IPS-18a (cell line): Measurements from ENCODE around the gene TMEM244.

Source experiments
- H3K27ac ChIP-seq: one replicate; pipeline ENCODE4 v1.5.1; 2013; ENCODE audit warnings: low read length
- H3K27me3 ChIP-seq: one replicate; pipeline ENCODE4 v1.6.1; 2013; ENCODE audit warnings: mild to moderate bottlenecking, low read length; ENCODE audit not compliant: control insufficient read depth, insufficient read depth
- H3K36me3 ChIP-seq: one replicate; pipeline ENCODE4 v1.6.1; 2013; ENCODE audit warnings: low read depth, low read length; ENCODE audit not compliant: control insufficient read depth
- H3K4me1 ChIP-seq: one replicate; pipeline ENCODE4 v1.6.1; 2013; ENCODE audit warnings: low read depth, low read length; ENCODE audit not compliant: control insufficient read depth
- H3K4me3 ChIP-seq: one replicate; pipeline ENCODE4 v1.5.1; 2013; ENCODE audit warnings: low read length
- H3K9ac ChIP-seq: one replicate; pipeline ENCODE4 v1.6.1; 2013; ENCODE audit warnings: mild to moderate bottlenecking, low read length, moderate library complexity
- H3K9me3 ChIP-seq: one replicate; pipeline ENCODE4 v1.6.1; 2013; ENCODE audit warnings: low read depth, low read length; ENCODE audit not compliant: control insufficient read depth

Gene TMEM244

GRCh38 chr6:129860908-129861665 is at the start of gene TMEM244:
Gene TMEM244 (minus strand): TSS chr6:129861315. CDS start chr6:129861188, 127 bp downstream.
- Histone ChIP-seq H3K27ac (no peak within 1 kb of the TSS), H3K9ac (no peak within 1 kb of the TSS)

GRCh38 chr6:129908858-129909257 is 47.7 kb upstream of the TMEM244 start:
- H3K4me3 ChIP-seq: no peak overlapping the region
- no peak overlapping the region for H3K9ac ChIP-seq
- H3K36me3 ChIP-seq: no peaks in the 10 kb centered on the region
- no peaks in the 10 kb centered on the region for H3K4me1 ChIP-seq
- no peak overlapping the region for H3K27ac ChIP-seq
- H3K27me3 ChIP-seq: no peaks in the 10 kb centered on the region
- no peaks in the 10 kb centered on the region for H3K9me3 ChIP-seq

More at GRCh38 chr6:129860908-129861665, at the start of gene TMEM244:
- Histone ChIP-seq H3K27me3 (no peaks in the 10 kb centered on the region), H3K4me1 (no peaks in the 10 kb centered on the region), H3K9me3 (peaks cover 4% of the 10 kb centered on the region), H3K4me3 (no peak within 1 kb of the TSS), H3K36me3 (no peaks in the 10 kb centered on the region)

- Histone ChIP-seq H3K4me1 (no peaks in the 10 kb centered on the region), H3K9me3 (no peaks in the 10 kb centered on the region), H3K4me3 (no peak overlapping the region)
Measured at GRCh38 chr6:129908356-129908755, 47.2 kb upstream of the TMEM244 start.

GRCh38 chr6:129906515-129907077 is 45.5 kb upstream of the TMEM244 start:
- H3K4me3 ChIP-seq: no peak overlapping the region
- H3K36me3 ChIP-seq: no peaks in the 10 kb centered on the region
- H3K27me3 ChIP-seq: no peaks in the 10 kb centered on the region

More at GRCh38 chr6:129908356-129908755, 47.2 kb upstream of the TMEM244 start:
- no peak overlapping the region for H3K9ac ChIP-seq
- H3K36me3 ChIP-seq: no peaks in the 10 kb centered on the region
- no peak overlapping the region for H3K27ac ChIP-seq
- H3K27me3 ChIP-seq: no peaks in the 10 kb centered on the region

GRCh38 chr6:129903082-129903481 is 42.0 kb upstream of the TMEM244 start:
- Histone ChIP-seq H3K27ac (no peak overlapping the region), H3K9ac (no peak overlapping the region), H3K9me3 (no peaks in the 10 kb centered on the region), H3K4me1 (no peaks in the 10 kb centered on the region), H3K36me3 (no peaks in the 10 kb centered on the region), H3K27me3 (no peaks in the 10 kb centered on the region), H3K4me3 (no peak overlapping the region)

More at GRCh38 chr6:129906515-129907077, 45.5 kb upstream of the TMEM244 start:
- H3K4me1 ChIP-seq: no peaks in the 10 kb centered on the region
- H3K9ac ChIP-seq: no peak overlapping the region
- no peaks in the 10 kb centered on the region for H3K9me3 ChIP-seq
- no peak overlapping the region for H3K27ac ChIP-seq

- H3K4me3 ChIP-seq: no peak overlapping the region
- H3K36me3 ChIP-seq: no peaks in the 10 kb centered on the region
- H3K9ac ChIP-seq: no peak overlapping the region
- H3K4me1 ChIP-seq: no peaks in the 10 kb centered on the region
- no peak overlapping the region for H3K27ac ChIP-seq
- H3K27me3 ChIP-seq: no peaks in the 10 kb centered on the region
- H3K9me3 ChIP-seq: no peaks in the 10 kb centered on the region
Measured at GRCh38 chr6:129902681-129903080, 41.6 kb upstream of the TMEM244 start.

- no peaks in the 10 kb centered on the region for H3K36me3 ChIP-seq
- H3K4me1 ChIP-seq: no peaks in the 10 kb centered on the region
- no peak overlapping the region for H3K4me3 ChIP-seq
- H3K27ac ChIP-seq: no peak overlapping the region
- no peak overlapping the region for H3K9ac ChIP-seq
- no peaks in the 10 kb centered on the region for H3K27me3 ChIP-seq
- H3K9me3 ChIP-seq: no peaks in the 10 kb centered on the region
Measured at GRCh38 chr6:129901910-129902309, 40.8 kb upstream of the TMEM244 start.

- no peak overlapping the region for H3K4me3 ChIP-seq
- H3K9ac ChIP-seq: no peak overlapping the region
- H3K27ac ChIP-seq: no peak overlapping the region
- H3K4me1 ChIP-seq: no peaks in the 10 kb centered on the region
- H3K9me3 ChIP-seq: no peaks in the 10 kb centered on the region
- H3K36me3 ChIP-seq: no peaks in the 10 kb centered on the region
- H3K27me3 ChIP-seq: no peaks in the 10 kb centered on the region
Measured at GRCh38 chr6:129895692-129896091, 34.6 kb upstream of the TMEM244 start.

GRCh38 chr6:129894921-129895320 is 33.8 kb upstream of the TMEM244 start:
- H3K4me3 ChIP-seq: no peak overlapping the region
- no peak overlapping the region for H3K9ac ChIP-seq
- H3K9me3 ChIP-seq: no peaks in the 10 kb centered on the region
- no peaks in the 10 kb centered on the region for H3K4me1 ChIP-seq
- H3K27me3 ChIP-seq: no peaks in the 10 kb centered on the region
- H3K36me3 ChIP-seq: no peaks in the 10 kb centered on the region
- no peak overlapping the region for H3K27ac ChIP-seq

GRCh38 chr6:129893640-129894039 is 32.5 kb upstream of the TMEM244 start:
- no peaks in the 10 kb centered on the region for H3K36me3 ChIP-seq
- H3K4me1 ChIP-seq: no peaks in the 10 kb centered on the region
- H3K9ac ChIP-seq: no peak overlapping the region
- H3K9me3 ChIP-seq: no peaks in the 10 kb centered on the region
- no peaks in the 10 kb centered on the region for H3K27me3 ChIP-seq
- no peak overlapping the region for H3K4me3 ChIP-seq
- H3K27ac ChIP-seq: no peak overlapping the region

- no peak overlapping the region for H3K27ac ChIP-seq
- H3K4me3 ChIP-seq: no peak overlapping the region
- H3K9me3 ChIP-seq: no peaks in the 10 kb centered on the region
- no peaks in the 10 kb centered on the region for H3K4me1 ChIP-seq
- no peak overlapping the region for H3K9ac ChIP-seq
- H3K27me3 ChIP-seq: no peaks in the 10 kb centered on the region
- H3K36me3 ChIP-seq: no peaks in the 10 kb centered on the region
Measured at GRCh38 chr6:129890701-129891100, 29.6 kb upstream of the TMEM244 start.

- H3K9me3 ChIP-seq: no peaks in the 10 kb centered on the region
- no peak overlapping the region for H3K9ac ChIP-seq
- H3K27ac ChIP-seq: no peak overlapping the region
- no peaks in the 10 kb centered on the region for H3K27me3 ChIP-seq
- H3K36me3 ChIP-seq: no peaks in the 10 kb centered on the region
- no peaks in the 10 kb centered on the region for H3K4me1 ChIP-seq
- no peak overlapping the region for H3K4me3 ChIP-seq
Measured at GRCh38 chr6:129890164-129890563, 29.0 kb upstream of the TMEM244 start.
